Esophagus squamous epithelium (tissue), 5 donors: Measurements from ENCODE around the gene ZSCAN5A. TPM values are rescaled to one million over a fixed set of nuclear protein-coding genes. Genes with fewer than 3 reads are reported as not detected.
A peak's percentile ranks its signal among the peaks of the same experiment; 100 is the strongest.
"Not testable (repeated sequence)": the region's sequence is repeated elsewhere in the genome, so short reads cannot be mapped to it uniquely, and the experiment has no call there.

ENCODE experiments used
- DNase-seq: peaks from one replicate; lab custom pipeline; 2025; lab: John Stamatoyannopoulos, UW
- H3K27ac ChIP-seq, 4 donors: fragments of 200-600 bp; sonication (generic); one replicate each; pipeline ENCODE4 v1.5.1; 2016 to 2019; ENCODE audit warnings: mild to moderate bottlenecking in 1 of 4
- H3K27me3 ChIP-seq, 4 donors: fragments of 200-600 bp; sonication (generic); 1 replicate in 3 of 4; 2 replicates in 1 of 4; pipeline versions ENCODE4 v1.5.1 to v1.6.0; 2017 to 2021; ENCODE audit warnings: antibody characterized with exemption in 1 of 4
- H3K36me3 ChIP-seq, 3 donors: fragments of 200-600 bp; sonication (generic); one replicate each; pipeline ENCODE4 v1.5.1; 2016 to 2019
- H3K4me1 ChIP-seq, 3 donors: fragments of 200-600 bp; sonication (generic); one replicate each; pipeline ENCODE4 v1.5.1; 2017 to 2019
- H3K4me3 ChIP-seq, 4 donors: fragments of 200-600 bp; sonication (generic); 1 replicate in 3 of 4; 2 replicates in 1 of 4; pipeline ENCODE4 v1.5.1; 2016 to 2019; ENCODE audit warnings: mild to moderate bottlenecking in 2 of 4, moderate library complexity in 1 of 4
- H3K9me3 ChIP-seq, 3 donors: fragments of 200-600 bp; sonication (generic); one replicate each; pipeline ENCODE4 v1.5.1; 2016 to 2019
- POLR2A ChIP-seq, 4 donors: fragments of 450-650 bp; IDR thresholded peaks; one replicate each; pipeline ENCODE4 v1.6.1; 2017; ENCODE audit warnings: antibody characterized with exemption in 4 of 4, mild to moderate bottlenecking in 4 of 4, moderate library complexity in 3 of 4
- WGBS, 2 donors: methylation state at CpG; one replicate each; pipeline ENCODE4 v1.1.5; 2018; 5-methylcytosine and 5-hydroxymethylcytosine counted together
- intact Hi-C: fragments of 100-400 bp; cut with DNase I; formaldehyde crosslinking; loops from one replicate; pipeline ENCODE4 v1.15.0; 2022
- total RNA-seq, 4 donors: library from RNA; depleted of rRNA; stranded (reverse); fragments of >200 nt; gene quantifications; one replicate each; pipeline ENCODE4 v1.1.0, GENCODE V29; 2016
- TF ChIP-seq, protein P1 (sequence below), 6 experiments: fragments of 450-650 bp in 4 of 6; fragments of 200-600 bp in 2 of 6; sonication (generic) in 2 of 6; IDR thresholded peaks; one replicate each; pipeline ENCODE4 v1.5.1; 2016 to 2019; ENCODE audit warnings: antibody characterized with exemption in 6 of 6, mild to moderate bottlenecking in 4 of 6, moderate library complexity in 4 of 6
- donor health status: DM: yes; HTN: yes; CAD: no.

Gene ZSCAN5A
- total RNA-seq, 4 donors from 2014 or later, result 2.8 to 13.2 (median 6.8) TPM

DNA sequence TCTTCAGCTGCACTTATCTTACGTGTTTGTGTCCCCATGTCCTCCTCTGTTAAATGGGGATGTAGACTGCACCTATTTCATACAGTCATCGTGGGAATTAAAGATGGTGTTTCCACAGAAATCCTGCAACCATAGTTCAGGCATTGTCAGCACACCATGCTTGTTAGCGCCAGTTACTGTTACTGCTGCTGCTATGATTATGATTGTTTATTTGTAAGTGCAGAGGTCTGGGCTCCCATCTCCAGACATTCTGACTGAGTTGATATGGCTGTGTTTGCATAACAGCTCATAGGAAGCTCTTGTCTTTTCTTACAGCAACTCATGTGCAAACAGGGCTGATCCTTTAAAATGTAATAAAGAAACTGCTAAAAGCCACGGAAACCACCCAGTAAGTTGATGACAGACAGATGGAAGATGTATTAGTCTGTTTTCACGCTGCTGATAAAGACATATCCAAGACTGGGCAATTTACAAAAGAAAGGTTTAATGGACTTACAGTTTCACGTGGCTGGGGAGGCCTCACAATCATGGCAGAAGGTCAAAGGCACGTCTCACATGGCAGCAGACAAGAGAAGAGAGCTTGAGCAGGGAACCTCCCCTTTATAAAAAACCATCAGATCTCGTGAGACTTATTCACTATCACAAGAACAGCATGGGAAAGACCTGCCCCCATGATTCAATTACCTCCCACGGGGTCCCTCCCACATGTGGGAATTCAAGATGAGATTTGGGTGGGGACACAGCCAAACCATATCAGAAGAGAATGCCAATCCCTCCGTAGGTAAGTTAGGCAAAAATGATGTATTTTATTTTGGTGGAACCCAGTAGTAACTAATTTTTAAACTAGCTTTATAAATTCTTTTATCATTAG is 1.6 kb downstream of the ZSCAN5A start:
- intact Hi-C loops, result no loop called here
- TF ChIP-seq, protein P1, sequence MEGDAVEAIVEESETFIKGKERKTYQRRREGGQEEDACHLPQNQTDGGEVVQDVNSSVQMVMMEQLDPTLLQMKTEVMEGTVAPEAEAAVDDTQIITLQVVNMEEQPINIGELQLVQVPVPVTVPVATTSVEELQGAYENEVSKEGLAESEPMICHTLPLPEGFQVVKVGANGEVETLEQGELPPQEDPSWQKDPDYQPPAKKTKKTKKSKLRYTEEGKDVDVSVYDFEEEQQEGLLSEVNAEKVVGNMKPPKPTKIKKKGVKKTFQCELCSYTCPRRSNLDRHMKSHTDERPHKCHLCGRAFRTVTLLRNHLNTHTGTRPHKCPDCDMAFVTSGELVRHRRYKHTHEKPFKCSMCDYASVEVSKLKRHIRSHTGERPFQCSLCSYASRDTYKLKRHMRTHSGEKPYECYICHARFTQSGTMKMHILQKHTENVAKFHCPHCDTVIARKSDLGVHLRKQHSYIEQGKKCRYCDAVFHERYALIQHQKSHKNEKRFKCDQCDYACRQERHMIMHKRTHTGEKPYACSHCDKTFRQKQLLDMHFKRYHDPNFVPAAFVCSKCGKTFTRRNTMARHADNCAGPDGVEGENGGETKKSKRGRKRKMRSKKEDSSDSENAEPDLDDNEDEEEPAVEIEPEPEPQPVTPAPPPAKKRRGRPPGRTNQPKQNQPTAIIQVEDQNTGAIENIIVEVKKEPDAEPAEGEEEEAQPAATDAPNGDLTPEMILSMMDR (IDR thresholded peaks at IDR 0.05), result no peak
- no peak for TF ChIP-seq POLR2A (IDR thresholded peaks at IDR 0.05)
- H3K27me3 ChIP-seq, result no peaks in the 10 kb centered on the region
- H3K9me3 ChIP-seq, result no peaks in the 10 kb centered on the region
- no peak for DNase-seq
- H3K36me3 ChIP-seq, result peaks cover 0 to 20% (median 0%) of the 10 kb centered on the region in 3 donors
- H3K4me1 ChIP-seq, result peaks cover 4 to 25% (median 5%) of the 10 kb centered on the region in 3 donors
- no peak overlapping the region for H3K4me3 ChIP-seq
- WGBS, 2 donors, result 77 to 78% methylated on average over 10 of the region's 10 CpGs
- H3K27ac ChIP-seq, result peak overlapping the region in 1 of 4 donors; percentile 99

DNA sequence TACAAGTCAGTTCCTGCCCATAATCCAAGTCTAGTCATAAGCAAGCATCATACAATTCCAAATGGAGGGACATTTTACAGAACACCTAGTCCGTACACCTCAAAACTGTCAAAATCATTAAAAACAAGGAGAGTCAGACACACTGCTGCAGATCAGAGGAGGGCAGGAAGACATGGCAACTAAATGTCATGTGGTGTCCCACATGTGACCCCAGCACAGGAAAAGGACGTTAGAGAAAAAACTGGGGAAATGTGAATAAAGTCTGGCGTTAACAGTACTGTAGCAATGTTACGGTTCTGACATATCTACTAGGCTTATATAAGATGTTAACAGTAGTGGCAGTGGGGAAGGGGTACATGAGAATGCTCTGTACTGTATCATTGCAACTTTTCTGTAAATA is 2.3 kb downstream of the ZSCAN5A start:
- Histone ChIP-seq H3K36me3 (peaks cover 0 to 20% (median 0%) of the 10 kb centered on the region in 3 donors), H3K27ac (no peak overlapping the region), H3K27me3 (no peaks in the 10 kb centered on the region), H3K9me3 (no peaks in the 10 kb centered on the region), H3K4me3 (no peak overlapping the region), H3K4me1 (peaks cover 4 to 25% (median 5%) of the 10 kb centered on the region in 3 donors)
- no peak for DNase-seq
- WGBS, 2 donors, result 63 to 81% methylated on average over 4 of the region's 4 CpGs
- intact Hi-C loops, result no loop called here
- TF ChIP-seq POLR2A (IDR thresholded peaks at IDR 0.05), result no peak
- TF ChIP-seq, protein P1 (IDR thresholded peaks at IDR 0.05), result no peak

DNA sequence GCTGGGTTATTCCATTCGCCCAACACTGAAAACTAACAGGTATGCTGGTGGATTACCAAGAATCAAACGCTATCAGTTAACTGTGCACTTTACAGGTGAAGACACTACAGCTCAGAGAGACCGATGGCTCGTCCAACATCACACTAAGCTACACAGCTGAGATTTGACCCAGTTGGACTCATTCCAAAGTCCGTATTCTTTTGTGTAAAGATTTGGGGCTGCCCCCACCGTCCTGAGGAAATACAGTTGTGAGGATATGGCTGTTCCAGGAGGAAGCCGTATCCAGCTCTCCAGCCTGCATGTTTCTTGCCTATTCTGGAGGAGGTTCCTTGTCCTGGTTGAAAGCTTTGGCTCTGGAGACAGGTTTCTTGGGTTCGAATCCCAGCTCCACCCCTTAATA is 4.2 kb downstream of the ZSCAN5A start:
- WGBS, 2 donors, result 75 to 78% methylated on average over 6 to 8 of the region's 8 CpGs
- peaks cover 2 to 19% (median 4%) of the 10 kb centered on the region in 3 donors for H3K4me1 ChIP-seq
- DNase-seq, result no peak
- intact Hi-C loops, result no loop called here
- H3K9me3 ChIP-seq, result no peaks in the 10 kb centered on the region
- no peaks in the 10 kb centered on the region for H3K27me3 ChIP-seq
- H3K4me3 ChIP-seq, result no peak overlapping the region
- H3K27ac ChIP-seq, result no peak overlapping the region
- H3K36me3 ChIP-seq, result peaks cover 0 to 24% (median 0%) of the 10 kb centered on the region in 3 donors
- TF ChIP-seq, protein P1 (IDR thresholded peaks at IDR 0.05), result no peak
- TF ChIP-seq POLR2A (IDR thresholded peaks at IDR 0.05), result no peak

DNA sequence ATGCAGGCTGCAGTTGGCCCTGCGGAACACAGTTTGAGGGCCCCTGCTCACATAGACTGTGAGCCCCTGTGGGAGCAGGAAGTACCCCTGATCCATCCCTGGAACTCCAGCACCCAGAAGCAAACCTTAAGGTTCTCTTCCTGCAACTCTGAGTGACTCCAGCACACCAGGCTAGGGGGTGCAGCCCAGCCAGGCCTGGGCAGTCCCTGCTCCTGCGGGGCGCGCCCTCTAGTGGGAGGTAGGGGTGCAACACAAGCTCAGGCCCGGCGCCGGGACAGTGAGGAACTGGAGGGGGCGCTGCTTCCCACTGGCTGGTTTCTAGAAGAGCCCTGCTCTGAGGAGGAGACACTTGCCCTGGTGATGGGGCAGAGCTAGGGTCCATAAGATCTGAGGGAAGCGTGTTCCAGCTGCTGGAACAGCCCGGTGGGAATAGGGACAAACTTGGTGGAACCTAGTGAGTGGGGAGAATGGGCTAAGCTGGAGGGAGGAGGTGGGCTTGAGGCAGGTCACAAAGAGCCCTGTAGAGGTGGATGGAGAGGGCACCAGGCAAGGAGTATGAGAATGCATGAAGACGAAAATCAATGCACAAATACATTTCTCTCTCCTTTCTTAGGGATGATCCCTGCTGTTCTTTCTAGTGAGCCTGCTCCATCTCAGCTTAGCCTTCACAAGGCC is 5.0 kb downstream of the ZSCAN5A start:
- H3K27me3 ChIP-seq, result no peaks in the 10 kb centered on the region
- intact Hi-C loops, result no loop called here
- no peak overlapping the region for H3K27ac ChIP-seq
- no peak overlapping the region for H3K4me3 ChIP-seq
- no peak for TF ChIP-seq POLR2A (IDR thresholded peaks at IDR 0.05)
- TF ChIP-seq, protein P1 (IDR thresholded peaks at IDR 0.05), result peak; percentile 46 to 89 (median 60)
- no peak for DNase-seq
- no peaks in the 10 kb centered on the region for H3K9me3 ChIP-seq
- H3K36me3 ChIP-seq, result peaks cover 0 to 32% (median 0%) of the 10 kb centered on the region in 3 donors
- peaks cover 0 to 17% (median 4%) of the 10 kb centered on the region in 3 donors for H3K4me1 ChIP-seq
- WGBS, 2 donors, result 93 to 97% methylated on average over 4 of the region's 11 CpGs

DNA sequence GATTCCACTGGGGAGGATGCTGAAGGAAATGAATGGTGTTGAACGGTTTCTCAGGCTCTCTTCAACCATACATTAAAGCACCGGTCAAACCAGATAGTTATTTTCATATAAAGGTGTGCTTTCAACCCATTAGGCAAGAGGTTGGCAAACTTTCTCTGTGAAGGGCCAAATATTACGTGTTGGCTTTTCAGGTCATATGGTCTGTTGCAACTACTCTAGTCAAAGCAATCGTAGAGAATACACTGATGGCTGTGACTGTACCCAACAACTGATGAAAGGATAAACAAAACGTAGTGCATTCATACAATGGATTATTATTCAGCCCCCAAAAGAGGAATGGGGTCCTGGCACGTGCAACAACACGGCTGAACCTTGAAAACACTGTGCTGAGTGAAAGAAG is 5.8 kb downstream of the ZSCAN5A start:
- Histone ChIP-seq H3K27me3 (no peaks in the 10 kb centered on the region), H3K4me3 (no peak overlapping the region), H3K4me1 (peaks cover 0 to 13% (median 4%) of the 10 kb centered on the region in 3 donors), H3K9me3 (no peaks in the 10 kb centered on the region), H3K36me3 (peaks cover 0 to 41% (median 0%) of the 10 kb centered on the region in 3 donors), H3K27ac (no peak overlapping the region)
- no peak for DNase-seq
- WGBS, 2 donors, result 87 to 91% methylated on average over 7 of the region's 7 CpGs
- intact Hi-C loops, result no loop called here
- no peak for TF ChIP-seq POLR2A (IDR thresholded peaks at IDR 0.05)
- TF ChIP-seq, protein P1 (IDR thresholded peaks at IDR 0.05), result no peak

DNA sequence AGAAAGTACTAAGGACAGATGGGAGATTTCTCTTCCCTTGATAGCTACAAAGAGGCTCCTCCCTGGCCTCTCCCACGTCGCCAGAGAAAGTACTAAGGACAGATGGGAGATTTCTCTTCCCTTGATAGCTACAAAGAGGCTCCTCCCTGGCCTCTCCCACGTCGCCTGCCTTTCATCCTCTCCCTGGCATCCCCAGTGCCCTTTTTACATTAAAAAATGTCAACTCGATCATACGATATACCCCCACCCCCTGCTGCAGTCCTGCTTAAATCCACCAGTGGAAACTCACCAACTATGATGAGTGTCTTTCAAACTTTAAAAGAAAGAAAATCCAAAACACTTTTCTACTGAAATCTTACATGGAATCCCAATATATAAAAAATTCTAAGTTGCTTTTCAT is 7.6 kb downstream of the ZSCAN5A start:
- H3K4me1 ChIP-seq, DNase-seq, H3K9me3 ChIP-seq, H3K27me3 ChIP-seq, H3K4me3 ChIP-seq, intact Hi-C loops: not testable (repeated sequence)
- Histone ChIP-seq H3K27ac (peak overlapping the region in 2 of 4 donors; percentile 38 to 49), H3K36me3 (peaks cover 0 to 43% (median 0%) of the 10 kb centered on the region in 3 donors)
- WGBS, 2 donors, result 79 to 85% methylated on average over 6 of the region's 6 CpGs
